HG03060 (cell line): ENCODE data around the gene CNIH3.

Experiments
- ATAC-seq: cut with Tn5 transposase; IDR thresholded peaks from one replicate; pipeline ENCODE4 v1.9.1; 2021; ENCODE audit warnings: low read depth, moderate number of reproducible peaks; ENCODE audit not compliant: unreplicated experiment

CNIH3 gene

GRCh38 chr1:224762701-224763100 is 146.6 kb downstream of the CNIH3 start:
- no peak for ATAC-seq

GRCh38 chr1:224763126-224763775 is 147.1 kb downstream of the CNIH3 start:
- no peak for ATAC-seq

- no peak for ATAC-seq
Observed at GRCh38 chr1:224766266-224766665, 150.1 kb downstream of the CNIH3 start.

- no peak for ATAC-seq
Observed at GRCh38 chr1:224767031-224767430, 150.9 kb downstream of the CNIH3 start.

- no peak for ATAC-seq
Observed at GRCh38 chr1:224767676-224768075, 151.6 kb downstream of the CNIH3 start.

- ATAC-seq = no peak
Observed at GRCh38 chr1:224768971-224769370, 152.9 kb downstream of the CNIH3 start.

- no peak for ATAC-seq
Observed at GRCh38 chr1:224769452-224770335, 153.6 kb downstream of the CNIH3 start.

- ATAC-seq = no peak
Observed at GRCh38 chr1:224770336-224770693, 154.2 kb downstream of the CNIH3 start.

- ATAC-seq = no peak
Observed at GRCh38 chr1:224773646-224774045, 157.5 kb downstream of the CNIH3 start.

GRCh38 chr1:224774378-224774777 is 158.3 kb downstream of the CNIH3 start:
- no peak for ATAC-seq

- ATAC-seq = no peak
Observed at GRCh38 chr1:224777180-224777579, 161.1 kb downstream of the CNIH3 start.

GRCh38 chr1:224779536-224779935 is 163.4 kb downstream of the CNIH3 start:
- no peak for ATAC-seq

GRCh38 chr1:224780736-224781135 is 164.6 kb downstream of the CNIH3 start:
- ATAC-seq = no peak

- no peak for ATAC-seq
Observed at GRCh38 chr1:224781800-224782199, 165.7 kb downstream of the CNIH3 start.

GRCh38 chr1:224782281-224783000 is 166.3 kb downstream of the CNIH3 start:
- ATAC-seq = no peak

- ATAC-seq = no peak
Observed at GRCh38 chr1:224783006-224783651, 167.0 kb downstream of the CNIH3 start.

GRCh38 chr1:224784265-224785039 is 168.3 kb downstream of the CNIH3 start:
- ATAC-seq = no peak

- ATAC-seq = no peak
Observed at GRCh38 chr1:224785040-224785328, 168.9 kb downstream of the CNIH3 start.

GRCh38 chr1:224785622-224786021 is 169.5 kb downstream of the CNIH3 start:
- ATAC-seq = no peak

GRCh38 chr1:224786533-224787250 is 170.6 kb downstream of the CNIH3 start:
- ATAC-seq = no peak
